Adrenal gland (tissue), 5 donors: ENCODE data around the gene GDPD4.

Experiments
- CTCF ChIP-seq, 6 experiments: fragments of 450-650 bp in 4 of 6; fragments of 200-600 bp in 2 of 6; sonication (generic) in 1 of 6; IDR thresholded peaks; 1 replicate in 5 of 6; 2 replicates in 1 of 6; pipeline versions ENCODE4 v1.5.1 to v1.8.0; 2016 to 2021; ENCODE audit warnings: antibody characterized with exemption in 6 of 6, mild to moderate bottlenecking in 2 of 6, moderate library complexity in 1 of 6
- POLR2A ChIP-seq, 2 donors: fragments of 450-650 bp; IDR thresholded peaks; one replicate each; pipeline ENCODE4 v1.6.1; 2017; ENCODE audit warnings: antibody characterized with exemption in 2 of 2, mild to moderate bottlenecking in 2 of 2, moderate library complexity in 1 of 2
- donor health status: DM: no; HTN: no; CAD: no.

GRCh38 chr11:77311701-77312100 lies 10.2 kb upstream of the GDPD4 start:
- no peak for TF ChIP-seq POLR2A (IDR thresholded peaks at IDR 0.05)
- TF ChIP-seq CTCF (IDR thresholded peaks at IDR 0.05): no peak
